ENCODE measurements around the gene MESP1. TPM values are rescaled to one million over a fixed set of nuclear protein-coding genes. Genes with fewer than 3 reads are reported as not detected.

The MESP1 gene
- total RNA-seq, 1 experiment from 2014 or later: 8.8 TPM

GRCh38 chr15:89756897-89757296 is 5.8 kb upstream of the MESP1 start:
- no peak overlapping the region for H3K4me2 ChIP-seq (ENCODE audit: low read length)
- no peak overlapping the region for H3K9ac ChIP-seq (ENCODE audit: low read length)
- H2AFZ ChIP-seq (ENCODE audit: low read depth, low read length, poor library complexity, severe bottlenecking): no peak overlapping the region
- POLR2A ChIA-PET: no interaction called here
- TF ChIP-seq EZH2phosphoT487 (IDR thresholded peaks at IDR 0.05; ENCODE audit: borderline replicate concordance) (no peak), REST (IDR thresholded peaks at IDR 0.05; ENCODE audit: low read depth) (no peak), ZFX (IDR thresholded peaks at IDR 0.05) (no peak), TCF7L2 (IDR thresholded peaks at IDR 0.05; ENCODE audit: borderline replicate concordance, extremely low read depth, insufficient read depth, insufficient read length) (no peak), SRF (IDR thresholded peaks at IDR 0.05; ENCODE audit: low read depth) (no peak), POLR2A (IDR thresholded peaks at IDR 0.05; ENCODE audit: borderline replicate concordance, extremely low read depth, insufficient read depth, insufficient read length) (no peak), JUND (IDR thresholded peaks at IDR 0.05) (no peak), ELF1 (IDR thresholded peaks at IDR 0.05; ENCODE audit: borderline replicate concordance, low read depth) (no peak), FOSL1 (IDR thresholded peaks at IDR 0.05; ENCODE audit: low read depth) (no peak), POLR2AphosphoS5 (IDR thresholded peaks at IDR 0.05; ENCODE audit: low read depth, low read length) (no peak), ZBTB33 (IDR thresholded peaks at IDR 0.05; ENCODE audit: extremely low read depth, insufficient replicate concordance, low read length) (no peak)
- no peak overlapping the region for H3K27ac ChIP-seq (ENCODE audit: low read depth, low read length)
- H3K4me3 ChIP-seq (replicated peaks in 1 of 2; ENCODE audit: low read depth in 1 of 2, low read length in 2 of 2): no peak overlapping the region
- intact Hi-C loops (cut with micrococcal nuclease): no loop called here
- H3K4me1 ChIP-seq (ENCODE audit: control insufficient read depth in 1 of 2, insufficient read depth in 2 of 2, low read length in 2 of 2): peaks cover 0 to 10% of the 10 kb centered on the region in 2 experiments; a peak in 1 of 4 replicates
- DNase-seq (ENCODE audit: low read depth, low spot score) (no peak), ATAC-seq (no peak)
- RAD21 ChIA-PET (ENCODE audit: low non-redundant PET in 1 of 2, low total read pairs in 2 of 2, uncharacterized antibody in 2 of 2, unreplicated experiment in 2 of 2): no interaction called here
- H3K9me3 ChIP-seq (ENCODE audit: control insufficient read depth in 1 of 2, insufficient read depth in 1 of 2, low read depth in 1 of 2, low read length in 2 of 2): no peaks in the 10 kb centered on the region
- H4K20me1 ChIP-seq (ENCODE audit: insufficient read depth): no peaks in the 10 kb centered on the region
- H3K9me2 ChIP-seq (ENCODE audit: insufficient read depth): no peaks in the 10 kb centered on the region
- no TSS peak for BruUV-seq (replicated peaks)
- CTCF ChIA-PET: interaction anchor here (1.3 kb wide), 1 partner anchor 118 kb away, joined by 3 read pairs; no protein-coding TSS in a partner anchor
- H3K27me3 ChIP-seq (ENCODE audit: insufficient read depth, low read length): no peaks in the 10 kb centered on the region
- no peaks in the 10 kb centered on the region for H3K36me3 ChIP-seq (ENCODE audit: control insufficient read depth in 1 of 2, insufficient read depth in 2 of 2, low read length in 2 of 2)
- no peaks in the 10 kb centered on the region for H3K79me2 ChIP-seq (ENCODE audit: insufficient read depth, low read length)
